Measurements from ENCODE around the gene SLC5A7.

SLC5A7 gene

GRCh38 chr2:107984707-107985106, 1.6 kb upstream of the SLC5A7 start:
- no peak overlapping the region for H3K9ac ChIP-seq (ENCODE audit: low read length)
- H4K20me1 ChIP-seq (ENCODE audit: insufficient read depth, low read length) = no peaks in the 10 kb centered on the region
- no peaks in the 10 kb centered on the region for H3K36me3 ChIP-seq (ENCODE audit: insufficient read depth, low read length)
- H2AFZ ChIP-seq (ENCODE audit: low read length) = no peak overlapping the region
- no peaks in the 10 kb centered on the region for H3F3A ChIP-seq (ENCODE audit: insufficient read depth, low read length)
- H3K27ac ChIP-seq (ENCODE audit: low read depth, low read length, poor library complexity, severe bottlenecking) = no peak overlapping the region
- no peaks in the 10 kb centered on the region for H3K9me2 ChIP-seq (ENCODE audit: low read depth, low read length)
- no peak overlapping the region for H3K4me3 ChIP-seq (ENCODE audit: low read depth, low read length, poor library complexity, severe bottlenecking)
- no peaks in the 10 kb centered on the region for H3K79me2 ChIP-seq (ENCODE audit: insufficient read depth, low read length)
- no peaks in the 10 kb centered on the region for H3K9me3 ChIP-seq (ENCODE audit: low read length)
- TF ChIP-seq CTCF (IDR thresholded peaks at IDR 0.05; ENCODE audit: low read length) (no peak), EZH2 (IDR thresholded peaks at IDR 0.05; ENCODE audit: borderline replicate concordance, low read length) (no peak)
- H3K4me2 ChIP-seq (ENCODE audit: low read length) = no peak overlapping the region
- H3K27me3 ChIP-seq (ENCODE audit: insufficient read depth, low read length) = no peaks in the 10 kb centered on the region
- H3K4me1 ChIP-seq (ENCODE audit: insufficient read depth, low read length, severe bottlenecking) = no peaks in the 10 kb centered on the region

- Histone ChIP-seq H3K27ac (ENCODE audit: low read depth, low read length, poor library complexity, severe bottlenecking) (no peak overlapping the region), H3K9ac (ENCODE audit: low read length) (no peak overlapping the region), H3K4me1 (ENCODE audit: insufficient read depth, low read length, severe bottlenecking) (no peaks in the 10 kb centered on the region), H3K79me2 (ENCODE audit: insufficient read depth, low read length) (no peaks in the 10 kb centered on the region), H2AFZ (ENCODE audit: low read length) (no peak overlapping the region), H3F3A (ENCODE audit: insufficient read depth, low read length) (no peaks in the 10 kb centered on the region), H3K36me3 (ENCODE audit: insufficient read depth, low read length) (no peaks in the 10 kb centered on the region), H3K4me2 (ENCODE audit: low read length) (no peak overlapping the region), H3K9me3 (ENCODE audit: low read length) (no peaks in the 10 kb centered on the region), H3K4me3 (ENCODE audit: low read depth, low read length, poor library complexity, severe bottlenecking) (no peak overlapping the region), H4K20me1 (ENCODE audit: insufficient read depth, low read length) (no peaks in the 10 kb centered on the region), H3K9me2 (ENCODE audit: low read depth, low read length) (no peaks in the 10 kb centered on the region), H3K27me3 (ENCODE audit: insufficient read depth, low read length) (no peaks in the 10 kb centered on the region)
- no peak for TF ChIP-seq CTCF (IDR thresholded peaks at IDR 0.05; ENCODE audit: low read length)
These were observed 1.8 kb downstream of the SLC5A7 start for GRCh38 chr2:107988108-107988507.

GRCh38 chr2:107989445-107989844, 3.1 kb downstream of the SLC5A7 start:
- Histone ChIP-seq H3F3A (ENCODE audit: insufficient read depth, low read length) (no peaks in the 10 kb centered on the region), H3K9me2 (ENCODE audit: low read depth, low read length) (no peaks in the 10 kb centered on the region), H2AFZ (ENCODE audit: low read length) (no peak overlapping the region), H3K27me3 (ENCODE audit: insufficient read depth, low read length) (no peaks in the 10 kb centered on the region), H3K27ac (ENCODE audit: low read depth, low read length, poor library complexity, severe bottlenecking) (no peak overlapping the region), H3K9ac (ENCODE audit: low read length) (no peak overlapping the region), H3K9me3 (ENCODE audit: low read length) (no peaks in the 10 kb centered on the region), H3K4me1 (ENCODE audit: insufficient read depth, low read length, severe bottlenecking) (no peaks in the 10 kb centered on the region), H3K79me2 (ENCODE audit: insufficient read depth, low read length) (no peaks in the 10 kb centered on the region), H3K36me3 (ENCODE audit: insufficient read depth, low read length) (no peaks in the 10 kb centered on the region), H3K4me2 (ENCODE audit: low read length) (no peak overlapping the region), H3K4me3 (ENCODE audit: low read depth, low read length, poor library complexity, severe bottlenecking) (no peak overlapping the region), H4K20me1 (ENCODE audit: insufficient read depth, low read length) (no peaks in the 10 kb centered on the region)
- TF ChIP-seq CTCF (IDR thresholded peaks at IDR 0.05; ENCODE audit: low read length) (no peak), EZH2 (IDR thresholded peaks at IDR 0.05; ENCODE audit: borderline replicate concordance, low read length) (no peak)
